Urinary bladder (tissue), 4 donors: ENCODE results near the gene LRRC4B. TPM values are rescaled to one million over a fixed set of nuclear protein-coding genes. Genes with fewer than 3 reads are reported as not detected.

Experiments used
- DNase-seq: peaks from one replicate; pipeline ENCODE4 v3.0.0-alpha.2; 2015; ENCODE audit errors: extremely low spot score
- H3K27ac ChIP-seq: one replicate; pipeline ENCODE4 v1.5.1; 2013; ENCODE audit warnings: low read depth, mild to moderate bottlenecking, moderate library complexity
- H3K36me3 ChIP-seq: one replicate; pipeline ENCODE4 v1.6.1; 2013; ENCODE audit warnings: mild to moderate bottlenecking, moderate library complexity; ENCODE audit not compliant: insufficient read depth
- H3K4me1 ChIP-seq: one replicate; pipeline ENCODE4 v1.6.1; 2013; ENCODE audit warnings: mild to moderate bottlenecking, moderate library complexity; ENCODE audit not compliant: insufficient read depth
- H3K4me3 ChIP-seq: one replicate; pipeline ENCODE4 v1.5.1; 2013; ENCODE audit warnings: low read depth, low read length
- WGBS: extraction: QIAGEN DNeasy Blood & Tissue Kit; methylation state at CpG from one replicate; pipeline ENCODE4 v1.1.7; 2013; 5-methylcytosine and 5-hydroxymethylcytosine counted together
- polyA plus RNA-seq: library from polyadenylated mRNA; stranded (reverse); fragments of 200-250 nt; gene quantifications from one replicate; pipeline ENCODE4 v1.2.3, GENCODE V29; 2013
- total RNA-seq: library from RNA; depleted of rRNA; stranded (reverse); fragments of >200 nt; gene quantifications from one replicate; pipeline ENCODE4 v1.2.3, GENCODE V29; 2014
- donor health status: healthy with polysubstance abuse.
- donor health status: healthy.

The LRRC4B gene
- total and polyA plus RNA-seq, 2 donors, result 12.8 to 14.5 TPM

DNA sequence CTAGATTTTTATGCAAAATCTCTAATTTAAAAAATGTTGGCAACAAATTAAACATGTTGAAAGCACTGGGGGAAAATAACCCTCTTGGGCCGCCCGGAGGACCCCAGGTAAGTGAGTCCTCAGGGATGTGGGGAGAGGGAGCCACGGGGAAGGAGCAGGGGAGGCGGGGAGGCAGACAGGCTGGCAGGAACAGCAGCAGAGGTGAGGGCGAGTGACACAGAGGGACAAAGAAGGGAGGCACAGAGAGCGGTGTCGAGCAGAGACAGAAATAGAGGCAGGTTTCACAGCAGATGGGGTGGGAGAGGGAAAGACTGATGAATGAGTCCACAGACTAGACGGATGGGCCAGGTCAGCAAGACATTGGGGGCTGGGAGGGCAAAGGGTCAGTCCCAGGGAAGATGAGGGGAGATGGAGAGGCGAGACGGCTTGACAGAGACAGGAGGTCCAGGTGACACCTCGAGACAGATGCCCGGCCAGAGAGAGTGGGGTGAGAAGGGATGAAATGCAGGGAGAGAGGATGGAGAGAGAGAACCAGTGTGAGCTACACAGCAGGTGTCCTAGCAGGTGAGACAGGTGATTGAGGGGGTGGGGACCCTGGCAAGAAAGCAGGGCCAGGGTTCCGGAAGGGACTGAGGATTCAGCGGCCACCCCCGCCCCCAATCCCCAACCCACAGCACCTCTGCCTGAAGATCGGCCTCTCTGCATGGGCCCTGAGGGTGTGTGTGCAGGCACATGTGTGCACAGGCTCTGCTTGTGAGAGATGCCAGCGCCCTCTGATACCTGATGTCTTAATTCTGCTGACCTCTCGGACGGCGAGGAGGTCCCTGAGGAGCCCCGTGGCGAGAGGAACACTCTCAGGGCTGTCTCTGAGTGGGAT lies 3.8 kb downstream of the LRRC4B start:
- no peaks in the 10 kb centered on the region for H3K4me1 ChIP-seq
- no peak for DNase-seq
- H3K27ac ChIP-seq, result no peak overlapping the region
- no peaks in the 10 kb centered on the region for H3K36me3 ChIP-seq
- 61% methylated on average over 21 of the region's 22 CpGs for WGBS
- H3K4me3 ChIP-seq, result no peak overlapping the region

DNA sequence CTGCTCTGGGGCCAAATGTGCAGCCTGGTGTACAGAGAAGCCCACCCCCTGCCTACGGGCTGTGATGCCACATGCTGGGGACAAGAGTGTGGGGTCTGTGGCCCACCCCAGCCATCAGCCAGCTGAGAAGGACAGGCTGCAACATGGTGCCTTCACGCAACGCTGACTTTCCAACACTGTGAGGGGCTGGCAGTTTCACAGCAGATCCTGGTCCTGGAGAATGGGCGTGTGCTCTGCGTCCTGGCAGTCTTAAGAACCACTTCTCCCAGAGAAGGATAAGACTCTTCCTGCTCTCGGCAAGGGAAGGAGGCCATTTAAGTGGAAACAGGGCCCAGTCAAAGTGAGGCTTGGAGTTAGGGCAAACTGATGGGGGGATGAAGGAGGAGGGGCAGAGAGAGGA lies 4.6 kb downstream of the LRRC4B start:
- Histone ChIP-seq H3K36me3 (no peaks in the 10 kb centered on the region), H3K27ac (no peak overlapping the region), H3K4me1 (no peaks in the 10 kb centered on the region), H3K4me3 (no peak overlapping the region)
- no peak for DNase-seq
- 66% methylated on average over 6 of the region's 6 CpGs for WGBS

GRCh38 chr19:50562996-50563395 lies 5.2 kb downstream of the LRRC4B start:
- H3K27ac ChIP-seq, result no peak overlapping the region
- DNase-seq, result no peak
- no peak overlapping the region for H3K4me3 ChIP-seq
- 85% methylated on average over 9 of the region's 9 CpGs for WGBS
- H3K36me3 ChIP-seq, result no peaks in the 10 kb centered on the region
- H3K4me1 ChIP-seq, result no peaks in the 10 kb centered on the region

DNA sequence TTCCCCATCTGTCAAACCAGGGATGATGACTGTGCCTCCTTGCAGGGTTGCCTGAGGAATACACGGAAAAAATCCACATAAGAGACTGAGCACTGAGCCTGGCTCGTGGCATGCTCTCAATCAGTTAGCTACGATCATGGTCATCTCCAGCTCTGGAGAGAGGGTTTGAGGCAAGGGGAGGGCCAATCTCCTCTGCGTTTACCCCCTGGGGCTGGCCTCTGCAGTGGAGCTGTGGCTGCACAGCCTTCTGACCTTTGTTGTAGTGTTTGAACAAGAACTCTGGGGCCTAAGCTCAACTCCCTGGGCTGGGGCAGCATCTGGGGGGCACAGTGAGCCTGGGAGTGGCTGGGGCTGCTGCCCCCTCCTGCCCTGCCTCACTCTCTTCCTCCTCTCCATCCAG lies 5.9 kb downstream of the LRRC4B start:
- H3K27ac ChIP-seq, result no peak overlapping the region
- DNase-seq, result no peak
- H3K4me1 ChIP-seq, result no peaks in the 10 kb centered on the region
- H3K4me3 ChIP-seq, result no peak overlapping the region
- H3K36me3 ChIP-seq, result no peaks in the 10 kb centered on the region
- 66% methylated on average over 4 of the region's 4 CpGs for WGBS

- no peaks in the 10 kb centered on the region for H3K36me3 ChIP-seq
- H3K27ac ChIP-seq, result no peak overlapping the region
- no peak overlapping the region for H3K4me3 ChIP-seq
- 41% methylated on average over 10 of the region's 10 CpGs for WGBS
- H3K4me1 ChIP-seq, result peaks cover 3% of the 10 kb centered on the region
- DNase-seq, result no peak
Measured at GRCh38 chr19:50559636-50560035, 8.6 kb downstream of the LRRC4B start.

DNA sequence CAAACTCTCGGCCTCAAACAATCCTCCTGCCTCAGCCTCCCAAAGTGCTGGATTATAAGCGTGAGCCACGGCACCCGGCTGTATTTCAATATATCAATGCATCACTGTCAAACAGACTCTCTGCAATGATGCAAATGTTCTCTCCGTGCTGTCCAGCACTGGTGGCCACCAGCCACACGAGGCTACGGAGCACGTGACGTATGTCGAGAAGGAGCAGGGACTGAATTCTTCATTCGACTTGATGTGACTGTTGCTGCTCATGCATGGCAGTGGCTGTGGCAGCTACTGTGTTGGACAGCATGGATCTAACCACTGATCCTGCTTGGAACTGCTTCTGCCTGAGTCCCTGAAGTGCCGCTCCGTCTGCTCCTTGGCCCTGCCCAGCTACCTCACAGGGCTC lies 9.8 kb downstream of the LRRC4B start:
- no peak for DNase-seq
- 93% methylated on average over 13 of the region's 13 CpGs for WGBS
- H3K27ac ChIP-seq, result no peak overlapping the region
- H3K4me3 ChIP-seq, result no peak overlapping the region
- no peaks in the 10 kb centered on the region for H3K36me3 ChIP-seq
- H3K4me1 ChIP-seq, result peaks cover 3% of the 10 kb centered on the region

- Histone ChIP-seq H3K4me1 (peaks cover 3% of the 10 kb centered on the region), H3K36me3 (no peaks in the 10 kb centered on the region), H3K27ac (no peak overlapping the region), H3K4me3 (no peak overlapping the region)
- DNase-seq, result no peak
- WGBS, result 94% methylated on average over 4 of the region's 4 CpGs
Measured at GRCh38 chr19:50558039-50558438, 10.2 kb downstream of the LRRC4B start.

DNA sequence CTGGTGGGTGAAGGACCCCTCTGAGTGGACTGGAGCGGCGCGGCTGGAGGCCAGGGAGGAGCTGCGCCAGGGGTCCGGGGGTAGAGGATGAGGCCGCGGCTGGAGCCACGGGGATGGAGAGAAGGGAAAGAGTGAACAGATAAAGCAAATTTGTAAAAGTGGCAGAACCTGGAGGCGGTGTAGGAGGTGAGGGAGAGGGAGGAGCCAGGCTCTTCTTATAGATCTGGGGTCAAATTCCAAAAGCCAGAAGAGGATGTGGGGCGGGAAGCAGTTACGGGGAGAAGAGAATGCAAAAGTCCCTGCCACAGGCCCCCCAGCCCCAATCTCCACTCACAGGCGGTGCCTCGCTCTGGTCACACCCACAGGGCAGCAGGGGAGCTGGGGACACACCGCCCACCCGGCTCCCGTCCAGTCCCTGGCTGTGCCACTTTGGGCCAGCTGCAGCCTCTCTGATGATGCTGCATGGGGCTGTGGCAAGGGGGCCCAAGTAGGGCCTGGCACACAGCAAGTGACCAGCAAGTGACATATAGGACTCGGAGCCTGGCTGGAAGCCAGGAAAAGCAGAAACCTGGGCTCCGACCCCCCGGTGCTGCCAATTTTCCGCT lies 11.1 kb downstream of the LRRC4B start:
- Histone ChIP-seq H3K27ac (no peak overlapping the region), H3K36me3 (no peaks in the 10 kb centered on the region), H3K4me3 (no peak overlapping the region), H3K4me1 (peaks cover 3% of the 10 kb centered on the region)
- 25% methylated on average over 19 of the region's 20 CpGs for WGBS
- DNase-seq, result no peak

DNA sequence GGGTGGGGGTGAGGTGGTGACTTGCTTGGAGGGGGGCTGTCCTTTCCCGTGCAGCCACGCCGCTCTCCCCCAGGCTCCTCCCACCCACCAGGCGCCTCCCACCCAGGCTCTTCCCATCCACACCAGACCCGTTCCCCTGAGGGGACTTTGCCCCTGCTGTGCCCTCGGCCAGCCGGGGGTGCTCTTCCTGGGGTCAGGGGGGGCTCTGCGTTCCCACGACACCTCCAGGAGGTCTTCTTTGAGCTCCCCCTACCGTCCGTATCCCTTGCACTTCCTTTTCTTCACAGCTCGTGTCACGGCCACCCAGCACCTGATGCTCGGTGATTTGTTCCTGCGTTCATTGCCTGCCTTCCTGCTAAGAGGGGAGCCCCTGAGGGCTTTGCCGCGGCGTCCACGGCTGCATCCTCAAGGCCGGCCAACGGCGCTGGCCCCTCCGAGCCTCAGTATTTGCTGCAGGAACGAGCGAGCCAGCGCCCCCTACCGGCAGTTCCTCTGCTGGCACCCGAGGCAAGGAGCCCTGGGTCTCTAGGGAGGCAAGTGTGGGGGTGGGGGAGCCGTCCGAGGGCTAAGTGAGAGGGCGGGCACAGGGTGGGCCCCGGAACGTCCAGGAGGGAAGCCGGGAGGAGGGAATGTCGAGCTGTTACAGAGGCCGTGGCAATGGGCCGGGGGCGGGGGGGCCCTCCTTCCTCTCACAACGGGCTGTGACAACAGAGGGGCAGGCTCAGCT lies 11.8 kb downstream of the LRRC4B start:
- Histone ChIP-seq H3K27ac (no peak overlapping the region), H3K36me3 (no peaks in the 10 kb centered on the region), H3K4me3 (peak overlapping the region; percentile 34), H3K4me1 (peaks cover 3% of the 10 kb centered on the region)
- DNase-seq, result peak; percentile 17
- under 1% methylated on average over 38 of the region's 39 CpGs for WGBS

DNA sequence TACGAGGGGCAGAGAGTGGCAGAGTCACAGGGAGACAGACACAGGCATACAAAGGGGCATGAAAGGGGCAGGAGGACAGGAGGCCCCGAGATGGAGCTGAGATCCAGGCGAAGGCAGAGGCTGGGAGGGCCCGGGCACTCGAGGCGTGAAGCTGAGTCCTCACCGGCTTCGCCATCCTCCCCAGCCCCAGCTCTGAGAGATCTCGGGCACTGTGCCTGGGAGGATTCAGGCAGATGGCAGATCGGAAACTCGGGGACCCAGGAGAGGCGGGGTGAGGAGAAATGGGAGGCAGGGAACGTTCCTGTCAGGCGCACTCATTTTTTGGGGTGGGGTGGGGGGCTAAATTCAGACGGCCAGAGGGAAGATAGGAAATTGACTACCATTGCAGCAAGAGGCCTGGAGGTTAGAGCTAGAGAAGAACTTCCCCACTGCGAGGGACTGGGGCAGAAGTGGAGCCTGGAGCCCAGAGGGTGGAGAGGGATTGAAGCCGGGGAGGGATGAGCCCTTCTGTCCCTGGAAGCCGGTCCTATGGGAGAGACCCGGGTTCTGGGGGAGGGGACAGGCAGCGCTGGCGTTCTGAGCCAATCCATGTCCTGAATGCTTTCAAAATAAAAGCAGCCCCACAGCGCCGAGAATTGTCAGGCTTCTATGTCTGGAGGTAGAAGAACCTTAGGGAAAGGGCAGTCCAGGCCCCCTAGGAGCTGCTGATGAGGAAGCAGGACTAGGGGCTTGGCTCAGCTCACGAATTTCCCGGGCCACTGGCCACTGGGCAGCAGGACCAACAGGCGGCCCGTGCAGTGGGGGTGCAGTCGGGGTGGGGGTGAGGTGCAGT lies 12.6 kb downstream of the LRRC4B start:
- DNase-seq, result no peak
- Histone ChIP-seq H3K4me1 (peaks cover 3% of the 10 kb centered on the region), H3K27ac (no peak overlapping the region), H3K4me3 (peak overlapping the region; percentile 34), H3K36me3 (no peaks in the 10 kb centered on the region)
- WGBS, result 29% methylated on average over 28 of the region's 28 CpGs

- no peak for DNase-seq
- H3K4me3 ChIP-seq, result no peak overlapping the region
- 79% methylated on average over 12 of the region's 12 CpGs for WGBS
- H3K4me1 ChIP-seq, result peaks cover 3% of the 10 kb centered on the region
- no peak overlapping the region for H3K27ac ChIP-seq
- H3K36me3 ChIP-seq, result no peaks in the 10 kb centered on the region
Measured at GRCh38 chr19:50555033-50555432, 13.2 kb downstream of the LRRC4B start.

- H3K4me1 ChIP-seq, result peaks cover 3% of the 10 kb centered on the region
- no peak overlapping the region for H3K4me3 ChIP-seq
- H3K36me3 ChIP-seq, result no peaks in the 10 kb centered on the region
- DNase-seq, result no peak
- 90% methylated on average over 10 of the region's 10 CpGs for WGBS
- H3K27ac ChIP-seq, result no peak overlapping the region
Measured at GRCh38 chr19:50554212-50554611, 14.0 kb downstream of the LRRC4B start.

GRCh38 chr19:50553134-50553703 lies 15.0 kb downstream of the LRRC4B start:
- 81% methylated on average over 19 of the region's 19 CpGs for WGBS
- H3K36me3 ChIP-seq, result no peaks in the 10 kb centered on the region
- H3K27ac ChIP-seq, result no peak overlapping the region
- peaks cover 3% of the 10 kb centered on the region for H3K4me1 ChIP-seq
- H3K4me3 ChIP-seq, result no peak overlapping the region
- no peak for DNase-seq
